ENCODE results near the gene KIF26B. TPM values are rescaled to one million over a fixed set of nuclear protein-coding genes. Genes with fewer than 3 reads are reported as not detected.
"Not testable (repeated sequence)": the region's sequence is repeated elsewhere in the genome, so short reads cannot be mapped to it uniquely, and the experiment has no call there.

The KIF26B gene
- total and polyA plus RNA-seq, 10 of the 15 experiments (the other 5 are each of a cell fraction or from before 2014, with no cell fraction given): 0.35 to 11.6 (median 2.2) TPM

- 38% methylated on average over 29 of the region's 30 CpGs for WGBS (ENCODE audit: insufficient coverage, insufficient replicate concordance, low lambda C conversion rate, missing lambda C conversion rate)
- SMC1A ChIA-PET (ENCODE audit: uncharacterized antibody, unreplicated experiment): no interaction called here
- in situ Hi-C loops (cut with MboI): no loop called here
- H3K4me2 ChIP-seq (ENCODE audit: control insufficient read depth, insufficient read depth): no peak overlapping the region
- TF ChIP-seq BCL11A (IDR thresholded peaks at IDR 0.05; ENCODE audit: low read depth, low read length): no peak
- no peak for TF ChIP-seq STAT3 (IDR thresholded peaks at IDR 0.05; ENCODE audit: low read depth, low read length)
- TF ChIP-seq, protein P1, sequence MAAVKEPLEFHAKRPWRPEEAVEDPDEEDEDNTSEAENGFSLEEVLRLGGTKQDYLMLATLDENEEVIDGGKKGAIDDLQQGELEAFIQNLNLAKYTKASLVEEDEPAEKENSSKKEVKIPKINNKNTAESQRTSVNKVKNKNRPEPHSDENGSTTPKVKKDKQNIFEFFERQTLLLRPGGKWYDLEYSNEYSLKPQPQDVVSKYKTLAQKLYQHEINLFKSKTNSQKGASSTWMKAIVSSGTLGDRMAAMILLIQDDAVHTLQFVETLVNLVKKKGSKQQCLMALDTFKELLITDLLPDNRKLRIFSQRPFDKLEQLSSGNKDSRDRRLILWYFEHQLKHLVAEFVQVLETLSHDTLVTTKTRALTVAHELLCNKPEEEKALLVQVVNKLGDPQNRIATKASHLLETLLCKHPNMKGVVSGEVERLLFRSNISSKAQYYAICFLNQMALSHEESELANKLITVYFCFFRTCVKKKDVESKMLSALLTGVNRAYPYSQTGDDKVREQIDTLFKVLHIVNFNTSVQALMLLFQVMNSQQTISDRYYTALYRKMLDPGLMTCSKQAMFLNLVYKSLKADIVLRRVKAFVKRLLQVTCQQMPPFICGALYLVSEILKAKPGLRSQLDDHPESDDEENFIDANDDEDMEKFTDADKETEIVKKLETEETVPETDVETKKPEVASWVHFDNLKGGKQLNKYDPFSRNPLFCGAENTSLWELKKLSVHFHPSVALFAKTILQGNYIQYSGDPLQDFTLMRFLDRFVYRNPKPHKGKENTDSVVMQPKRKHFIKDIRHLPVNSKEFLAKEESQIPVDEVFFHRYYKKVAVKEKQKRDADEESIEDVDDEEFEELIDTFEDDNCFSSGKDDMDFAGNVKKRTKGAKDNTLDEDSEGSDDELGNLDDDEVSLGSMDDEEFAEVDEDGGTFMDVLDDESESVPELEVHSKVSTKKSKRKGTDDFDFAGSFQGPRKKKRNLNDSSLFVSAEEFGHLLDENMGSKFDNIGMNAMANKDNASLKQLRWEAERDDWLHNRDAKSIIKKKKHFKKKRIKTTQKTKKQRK (IDR thresholded peaks at IDR 0.05; ENCODE audit: low read depth, low read length): no peak
- TF ChIP-seq, protein P2, sequence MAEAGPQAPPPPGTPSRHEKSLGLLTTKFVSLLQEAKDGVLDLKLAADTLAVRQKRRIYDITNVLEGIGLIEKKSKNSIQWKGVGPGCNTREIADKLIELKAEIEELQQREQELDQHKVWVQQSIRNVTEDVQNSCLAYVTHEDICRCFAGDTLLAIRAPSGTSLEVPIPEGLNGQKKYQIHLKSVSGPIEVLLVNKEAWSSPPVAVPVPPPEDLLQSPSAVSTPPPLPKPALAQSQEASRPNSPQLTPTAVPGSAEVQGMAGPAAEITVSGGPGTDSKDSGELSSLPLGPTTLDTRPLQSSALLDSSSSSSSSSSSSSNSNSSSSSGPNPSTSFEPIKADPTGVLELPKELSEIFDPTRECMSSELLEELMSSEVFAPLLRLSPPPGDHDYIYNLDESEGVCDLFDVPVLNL (IDR thresholded peaks at IDR 0.05; ENCODE audit: low read depth, low read length): no peak
- TF ChIP-seq POU2F2 (IDR thresholded peaks at IDR 0.05; ENCODE audit: borderline replicate concordance, low read depth, low read length): no peak
- TF ChIP-seq IKZF1 (conservative IDR thresholded peaks at IDR 0.05): no peak
- no peak for TF ChIP-seq YBX1 (IDR thresholded peaks at IDR 0.05)
- TF ChIP-seq HDGF (IDR thresholded peaks at IDR 0.05): no peak
- no peak for TF ChIP-seq NR2C1 (IDR thresholded peaks at IDR 0.05)
- TF ChIP-seq, protein P3, sequence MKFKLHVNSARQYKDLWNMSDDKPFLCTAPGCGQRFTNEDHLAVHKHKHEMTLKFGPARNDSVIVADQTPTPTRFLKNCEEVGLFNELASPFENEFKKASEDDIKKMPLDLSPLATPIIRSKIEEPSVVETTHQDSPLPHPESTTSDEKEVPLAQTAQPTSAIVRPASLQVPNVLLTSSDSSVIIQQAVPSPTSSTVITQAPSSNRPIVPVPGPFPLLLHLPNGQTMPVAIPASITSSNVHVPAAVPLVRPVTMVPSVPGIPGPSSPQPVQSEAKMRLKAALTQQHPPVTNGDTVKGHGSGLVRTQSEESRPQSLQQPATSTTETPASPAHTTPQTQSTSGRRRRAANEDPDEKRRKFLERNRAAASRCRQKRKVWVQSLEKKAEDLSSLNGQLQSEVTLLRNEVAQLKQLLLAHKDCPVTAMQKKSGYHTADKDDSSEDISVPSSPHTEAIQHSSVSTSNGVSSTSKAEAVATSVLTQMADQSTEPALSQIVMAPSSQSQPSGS (IDR thresholded peaks at IDR 0.05; ENCODE audit: low read length): no peak
- H3K27ac ChIP-seq (ENCODE audit: control insufficient read depth, insufficient read depth): no peak overlapping the region
- no peaks in the 10 kb centered on the region for H3K27me3 ChIP-seq (replicated peaks in 1 of 2; ENCODE audit: control insufficient read depth in 2 of 2, insufficient read depth in 2 of 2, low read length in 1 of 2)
- H3K9me3 ChIP-seq (replicated peaks; ENCODE audit: control insufficient read depth, insufficient read depth, low read length): no peaks in the 10 kb centered on the region
- POLR2A ChIA-PET: no interaction called here
- DNase-seq (ENCODE audit: low read depth, low spot score) (no peak), ATAC-seq (no peak), FAIRE-seq (no peak)
- CTCF ChIA-PET: no interaction called here
- intact Hi-C loops (cut with micrococcal nuclease; ENCODE audit: unreplicated experiment): no loop called here
- H2AFZ ChIP-seq (ENCODE audit: control insufficient read depth, low read depth, low read length): no peak overlapping the region
- RAD21 ChIA-PET (ENCODE audit: unreplicated experiment): no interaction called here
- no TSS peak for BruUV-seq (replicated peaks)
- no peak overlapping the region for H3K4me3 ChIP-seq
- H3K79me2 ChIP-seq (ENCODE audit: control insufficient read depth, insufficient read depth, low read length): no peaks in the 10 kb centered on the region
- no peaks in the 10 kb centered on the region for H3K4me1 ChIP-seq (ENCODE audit: control insufficient read depth, insufficient read depth, low read length)
- H3K9ac ChIP-seq (ENCODE audit: control insufficient read depth, insufficient read depth, low read length): no peak overlapping the region
- no peaks in the 10 kb centered on the region; the same call in 1 of the 2 replicates for H4K20me1 ChIP-seq (ENCODE audit: control insufficient read depth, insufficient read depth)
- no peaks in the 10 kb centered on the region for H3K36me3 ChIP-seq (ENCODE audit: control insufficient read depth in 2 of 2, insufficient read depth in 2 of 2, low read length in 1 of 2)
Observed at GRCh38 chr1:245710961-245711903, 556.4 kb downstream of the KIF26B start.

GRCh38 chr1:245714027-245714426 lies 559.2 kb downstream of the KIF26B start:
- H2AFZ ChIP-seq (ENCODE audit: control insufficient read depth, low read depth, low read length); BruUV-seq (replicated peaks); ATAC-seq; H3K9ac ChIP-seq (ENCODE audit: control insufficient read depth, insufficient read depth, low read length); intact Hi-C loops (cut with micrococcal nuclease; ENCODE audit: unreplicated experiment); H4K20me1 ChIP-seq (ENCODE audit: control insufficient read depth, insufficient read depth); H3K4me1 ChIP-seq (ENCODE audit: control insufficient read depth, insufficient read depth, low read length); DNase-seq (ENCODE audit: low read depth, low spot score); POLR2A ChIA-PET; H3K79me2 ChIP-seq (ENCODE audit: control insufficient read depth, insufficient read depth, low read length); RAD21 ChIA-PET (ENCODE audit: unreplicated experiment); H3K4me3 ChIP-seq; H3K27ac ChIP-seq (ENCODE audit: control insufficient read depth, insufficient read depth); H3K36me3 ChIP-seq (ENCODE audit: control insufficient read depth in 2 of 2, insufficient read depth in 2 of 2, low read length in 1 of 2); FAIRE-seq; H3K27me3 ChIP-seq (replicated peaks in 1 of 2; ENCODE audit: control insufficient read depth in 2 of 2, insufficient read depth in 2 of 2, low read length in 1 of 2); in situ Hi-C loops (cut with MboI); H3K9me3 ChIP-seq (replicated peaks; ENCODE audit: control insufficient read depth, insufficient read depth, low read length); H3K4me2 ChIP-seq (ENCODE audit: control insufficient read depth, insufficient read depth): not testable (repeated sequence)
- WGBS (ENCODE audit: insufficient coverage, insufficient replicate concordance, low lambda C conversion rate, missing lambda C conversion rate): 29% methylated on average over 3 of the region's 3 CpGs
- ChIA-PET SMC1A (ENCODE audit: uncharacterized antibody, unreplicated experiment) (interaction anchor here (0.8 kb wide), 1 partner anchor 57 kb away, joined by 3 read pairs; no protein-coding TSS in a partner anchor), CTCF (interaction anchor here (0.7 kb wide), 1 partner anchor 137 kb away, joined by 3 read pairs; no protein-coding TSS in a partner anchor)
